Dedifferentiated amniotic fluid mesenchymal stem cell (primary cell): ENCODE measurements around the gene GNA12.
"Not testable (repeated sequence)": the region's sequence is repeated elsewhere in the genome, so short reads cannot be mapped to it uniquely, and the experiment has no call there.

Source experiments
- DNase-seq: peaks from one replicate; pipeline ENCODE4 v3.0.0-alpha.2; 2016; ENCODE audit errors: extremely low spot score

Gene GNA12

GRCh38 chr7:2729031-2729892 is 114.8 kb downstream of the GNA12 start:
- no peak for DNase-seq

- no peak for DNase-seq
Observed at GRCh38 chr7:2728316-2729030, 115.6 kb downstream of the GNA12 start.

- not testable (repeated sequence) for DNase-seq
Observed at GRCh38 chr7:2727206-2727605, 116.9 kb downstream of the GNA12 start.

- no peak for DNase-seq
Observed at GRCh38 chr7:2726316-2727018, 117.6 kb downstream of the GNA12 start.

- no peak for DNase-seq
Observed at GRCh38 chr7:2725178-2726105, 118.7 kb downstream of the GNA12 start.

- no peak for DNase-seq
Observed at GRCh38 chr7:2724453-2725177, 119.5 kb downstream of the GNA12 start.

DNA sequence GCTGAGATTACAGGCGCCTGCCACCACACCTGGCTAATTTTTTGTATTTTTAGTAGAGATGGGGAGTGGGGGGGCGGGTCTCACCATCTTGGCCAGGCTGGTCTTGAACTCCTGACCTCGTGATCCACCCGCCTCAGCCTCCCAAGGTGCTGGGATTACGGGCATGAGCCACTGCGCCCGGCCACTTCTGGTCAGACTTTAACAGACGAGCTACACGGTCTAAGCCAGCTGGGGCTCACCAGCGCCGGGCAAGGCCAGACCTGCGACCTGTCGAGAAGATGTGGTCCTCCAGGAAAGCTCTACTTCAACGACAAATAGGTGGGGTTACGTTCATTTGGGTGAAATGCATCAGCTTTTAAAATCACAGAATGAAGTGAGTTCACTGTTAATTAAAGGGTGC is 120.1 kb downstream of the GNA12 start:
- DNase-seq, result not testable (repeated sequence)

DNA sequence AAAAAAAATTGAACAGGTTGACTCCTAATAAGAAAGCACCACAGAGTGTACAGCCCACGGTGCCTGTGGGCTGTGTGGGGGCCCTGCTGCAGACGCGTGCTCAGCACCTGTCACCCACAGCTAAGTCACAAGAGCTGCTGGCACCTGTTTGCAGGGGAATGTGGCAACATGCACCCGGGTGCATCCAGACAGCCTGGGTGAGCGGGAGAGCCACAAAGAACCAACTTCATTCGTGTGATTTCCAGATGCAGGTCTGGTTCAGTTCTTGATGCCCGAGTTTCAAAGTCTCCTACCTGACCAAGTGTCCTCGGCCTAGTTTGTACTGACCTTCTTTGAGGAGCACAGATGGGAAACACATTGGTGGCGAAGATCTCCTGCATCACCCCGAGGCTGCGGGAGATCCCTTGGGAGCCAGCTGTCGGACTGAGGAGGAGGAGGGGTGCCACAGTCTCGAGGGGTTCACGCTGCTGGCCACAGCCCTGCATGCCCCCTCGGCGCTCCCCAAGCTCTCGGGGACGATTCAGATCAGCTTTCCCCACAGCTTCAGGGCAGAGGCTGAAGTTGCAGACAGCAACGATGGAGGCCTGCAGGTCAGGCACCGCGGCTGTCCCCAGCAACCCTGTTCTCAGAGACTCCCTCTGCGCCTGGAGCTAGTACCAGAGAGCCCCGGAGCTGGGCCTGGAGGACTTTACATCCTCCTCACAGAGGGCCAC is 120.8 kb downstream of the GNA12 start:
- no peak for DNase-seq

- no peak for DNase-seq
Observed at GRCh38 chr7:2722591-2722990, 121.5 kb downstream of the GNA12 start.

DNA sequence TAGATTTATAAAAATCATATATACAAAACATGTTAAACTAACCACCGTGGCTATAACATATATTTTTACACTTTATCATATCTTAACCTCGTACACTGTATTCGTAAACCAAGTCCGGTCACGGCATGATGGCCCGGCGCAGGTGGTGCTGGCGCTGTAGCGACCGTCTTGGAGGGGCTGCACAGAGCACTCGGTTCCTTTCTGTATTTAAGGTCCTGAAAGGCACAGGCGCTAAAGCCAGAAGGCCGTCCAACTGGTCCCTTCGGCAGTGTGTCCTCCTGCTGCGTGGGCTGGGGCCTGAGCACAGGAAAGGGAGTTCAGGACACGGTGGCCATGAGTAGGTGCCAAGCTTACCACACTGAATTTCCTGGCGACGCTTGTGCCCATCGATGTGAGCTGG is 122.3 kb downstream of the GNA12 start:
- no peak for DNase-seq

GRCh38 chr7:2720024-2720423 is 124.1 kb downstream of the GNA12 start:
- no peak for DNase-seq

DNA sequence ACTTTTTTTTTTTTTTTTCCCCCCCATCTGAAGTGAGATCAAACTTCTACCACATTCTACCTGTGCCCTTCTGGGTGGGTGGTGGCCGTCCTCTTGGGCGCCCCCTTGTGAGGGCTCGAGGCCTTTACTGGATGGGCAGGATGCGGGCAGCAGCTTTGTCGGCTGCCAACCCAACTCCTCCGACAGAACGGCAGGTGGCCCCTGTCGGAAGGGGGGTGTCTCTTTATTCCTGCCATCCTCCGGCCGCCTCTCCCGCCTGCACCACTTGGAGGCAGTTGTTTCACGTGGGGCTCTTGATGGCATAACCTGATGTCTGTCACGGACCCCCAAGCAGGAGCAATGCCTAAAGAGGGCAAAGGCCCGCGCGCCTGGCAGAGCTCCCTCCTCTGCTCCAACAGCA is 125.1 kb downstream of the GNA12 start:
- DNase-seq, result no peak

- DNase-seq, result no peak
Observed at GRCh38 chr7:2718296-2718965, 125.7 kb downstream of the GNA12 start.

GRCh38 chr7:2717293-2718261 is 126.5 kb downstream of the GNA12 start:
- no peak for DNase-seq

- DNase-seq, result no peak
Observed at GRCh38 chr7:2716906-2717292, 127.2 kb downstream of the GNA12 start.

DNA sequence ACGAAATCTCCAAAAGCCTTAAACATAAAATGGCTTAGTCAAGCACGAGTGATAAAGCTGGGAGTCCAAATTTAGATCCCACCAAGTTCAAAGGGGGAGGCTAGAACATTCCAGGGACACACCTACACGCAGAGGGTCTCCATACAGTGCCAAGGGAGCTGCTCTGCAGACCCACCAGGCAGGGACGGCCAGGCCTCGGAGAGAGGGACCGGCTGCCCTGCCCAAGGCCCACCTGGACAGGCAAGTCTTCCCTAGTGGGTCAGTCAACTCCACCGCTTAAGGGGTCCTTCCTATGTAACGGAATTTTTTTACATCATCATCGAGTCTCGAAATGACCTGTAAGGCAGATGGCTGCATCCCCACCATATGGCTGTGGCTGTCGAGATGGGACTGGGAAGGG is 127.6 kb downstream of the GNA12 start:
- DNase-seq, result no peak

DNA sequence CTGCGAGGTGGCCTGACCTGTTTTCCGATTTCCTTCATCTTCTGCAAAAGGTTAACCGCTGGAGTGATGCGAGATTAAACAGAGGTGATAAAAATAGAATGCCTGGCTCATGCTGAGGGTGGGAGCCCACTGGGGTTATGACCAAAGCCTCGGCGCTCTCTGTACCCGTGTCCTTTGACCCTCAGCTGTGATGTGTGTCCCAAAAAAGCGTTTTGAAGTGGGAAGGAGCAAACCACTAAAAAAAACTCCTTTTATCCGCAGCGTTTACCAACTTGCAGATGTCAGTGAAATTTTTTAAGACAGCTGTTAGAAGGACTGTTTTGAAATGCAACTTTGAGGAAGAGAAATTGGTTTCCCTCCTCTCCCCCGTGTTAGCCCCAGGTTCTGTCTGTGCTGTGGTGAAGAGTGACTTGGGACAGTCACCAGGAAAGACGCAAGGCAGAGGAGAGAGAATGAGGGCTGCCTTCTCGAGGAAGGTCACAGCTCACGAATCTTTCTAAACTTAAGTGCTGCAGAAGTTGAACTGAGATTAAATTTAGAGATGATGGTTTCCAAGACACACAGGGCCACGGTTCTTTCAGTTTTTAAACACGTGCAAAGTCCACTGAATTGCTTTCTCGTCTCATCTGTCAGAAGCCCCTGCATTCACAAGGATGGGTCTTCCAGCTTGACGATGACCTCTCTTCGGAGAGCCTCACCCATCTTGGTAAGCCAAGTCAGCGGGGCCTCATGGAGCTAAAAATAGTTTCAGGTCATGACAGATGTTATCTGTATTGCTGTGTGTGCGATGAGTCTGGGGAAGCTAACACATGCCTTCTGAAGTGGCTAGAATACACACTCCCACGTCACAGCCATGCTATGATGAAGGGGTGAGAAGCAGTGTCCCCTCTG is 128.5 kb downstream of the GNA12 start:
- DNase-seq, result no peak
